Panc1 (cell line): Measurements from ENCODE around the gene ISM1. TPM values are rescaled to one million over a fixed set of nuclear protein-coding genes. Genes with fewer than 3 reads are reported as not detected.

ENCODE experiments used
- ATAC-seq: fragments of 200-7000 bp; cut with Tn5 transposase; 2 replicates; pipeline ENCODE4 v1.9.1; 2020; ENCODE audit warnings: mild to moderate bottlenecking, moderate library complexity
- BruUV-seq: library from RNA; stranded (reverse); fragments of 400-500 nt; replicated peaks from 2 replicates; lab custom pipeline; 2021; lab: Mats Ljungman, UMichigan
- CTCF ChIA-PET: fragments of 300-600 bp; sonication (Branson Sonifier 250); formaldehyde crosslinking; loops from one replicate; lab custom pipeline; 2022; ENCODE audit warnings: antibody characterized with exemption; lab: Charles Lee
- POLR2A ChIA-PET: fragments of 300-600 bp; sonication (Branson Sonifier 250); formaldehyde crosslinking; loops from one replicate; lab custom pipeline; 2022; ENCODE audit warnings: antibody characterized with exemption; lab: Charles Lee
- DNase-seq: peaks from one replicate; pipeline ENCODE4 v3.0.0-alpha.2; 2010; ENCODE audit warnings: low read depth, low spot score
- H3K27ac ChIP-seq: 2 replicates; pipeline ENCODE4 v1.5.1; 2011; ENCODE audit warnings: mild to moderate bottlenecking, low read length, inconsistent platforms
- H3K27me3 ChIP-seq: fragments of 200-500 bp; sonication (Bioruptor generic); 2 replicates; pipeline ENCODE4 v1.6.0; 2014; ENCODE audit warnings: low read length, inconsistent platforms; ENCODE audit not compliant: control insufficient read depth, insufficient read depth
- H3K36me3 ChIP-seq: fragments of 200-500 bp; sonication (Bioruptor generic); 2 replicates; pipeline ENCODE4 v1.5.1; 2014; ENCODE audit warnings: inconsistent platforms, mild to moderate bottlenecking, low read length, moderate library complexity; ENCODE audit not compliant: control insufficient read depth, insufficient read depth
- H3K4me1 ChIP-seq: 2 replicates; pipeline ENCODE4 v1.5.1; 2011; ENCODE audit warnings: inconsistent platforms, mild to moderate bottlenecking, low read length, moderate library complexity; ENCODE audit not compliant: control insufficient read depth, insufficient read depth
- H3K4me3 ChIP-seq, 2 experiments: 2 replicates each; pipeline ENCODE4 v1.5.1; 2011 to 2012; ENCODE audit warnings: low read depth in 2 of 2, low read length in 2 of 2, mild to moderate bottlenecking in 2 of 2, inconsistent platforms in 1 of 2, moderate library complexity in 1 of 2
- H3K9me3 ChIP-seq: fragments of 200-500 bp; sonication (Bioruptor generic); 2 replicates; pipeline ENCODE4 v1.5.1; 2014; ENCODE audit warnings: low read depth, mild to moderate bottlenecking, inconsistent platforms, low read length, moderate library complexity; ENCODE audit not compliant: control insufficient read depth, insufficient read depth
- POLR2AphosphoS5 ChIP-seq: IDR thresholded peaks from 2 replicates; pipeline ENCODE4 v1.6.1; 2012; ENCODE audit warnings: mild to moderate bottlenecking, low read depth, low read length, moderate library complexity
- SIN3A ChIP-seq: IDR thresholded peaks from 2 replicates; pipeline ENCODE4 v1.6.1; 2012; ENCODE audit warnings: low read depth, mild to moderate bottlenecking, low read length, moderate library complexity, borderline replicate concordance; ENCODE audit not compliant: insufficient read depth
- TCF7L2 ChIP-seq: IDR thresholded peaks from 2 replicates; pipeline ENCODE4 v1.6.1; 2011; ENCODE audit warnings: mild to moderate bottlenecking, low read depth, low read length, inconsistent platforms
- in situ Hi-C: cut with HindIII; loops from 2 replicates; pipeline ENCODE4 v1.10.0; 2016; ENCODE audit warnings: low sequenced_read_pairs, low pct_unique_long_range_greater_than_20kb
- intact Hi-C: fragments of 100-400 bp; cut with micrococcal nuclease; formaldehyde crosslinking; loops from one replicate; pipeline ENCODE4 v1.10.0; 2022; ENCODE audit not compliant: unreplicated experiment
- total RNA-seq: library from RNA; stranded (reverse); gene quantifications from one replicate; pipeline ENCODE4 v1.2.1, GENCODE V29; 2021; ENCODE audit not compliant: unreplicated experiment
- TF ChIP-seq, protein P1 (sequence below), 2 experiments: IDR thresholded peaks; 2 replicates each; pipeline ENCODE4 v1.6.1; 2011 to 2012; ENCODE audit warnings: low read depth in 2 of 2, control low read depth in 1 of 2, low read length in 1 of 2, mild to moderate bottlenecking in 1 of 2, moderate library complexity in 1 of 2; ENCODE audit not compliant: insufficient read depth in 1 of 2
- TF ChIP-seq, protein P2 (sequence below): fragments of 450-650 bp; IDR thresholded peaks from 2 replicates; pipeline ENCODE4 v1.5.1; 2017; ENCODE audit warnings: mild to moderate bottlenecking

Gene ISM1
- total RNA-seq, 1 experiment from 2014 or later: not detected

DNA sequence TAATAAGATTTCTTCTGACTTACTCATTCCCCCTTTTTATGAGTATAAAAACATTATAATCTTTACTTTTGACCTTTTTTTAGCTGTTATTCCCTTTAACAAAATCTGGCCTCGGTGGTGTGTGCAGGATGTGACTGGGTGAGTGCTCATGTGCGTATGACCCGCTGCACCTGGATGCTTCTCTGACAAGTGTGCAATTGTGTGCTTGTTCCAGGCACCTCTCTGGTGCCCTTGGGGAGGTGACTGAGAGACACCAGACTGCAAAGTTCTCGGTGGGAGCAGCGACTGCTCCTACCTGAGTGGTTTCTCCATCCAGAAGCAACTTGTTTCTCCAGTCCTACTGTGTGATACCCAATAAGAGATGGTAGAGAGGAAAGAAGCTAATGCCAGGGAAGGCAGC lies 65.0 kb downstream of the ISM1 start:
- BruUV-seq: no TSS peak
- POLR2A ChIA-PET: no interaction called here
- ATAC-seq: no peak

DNA sequence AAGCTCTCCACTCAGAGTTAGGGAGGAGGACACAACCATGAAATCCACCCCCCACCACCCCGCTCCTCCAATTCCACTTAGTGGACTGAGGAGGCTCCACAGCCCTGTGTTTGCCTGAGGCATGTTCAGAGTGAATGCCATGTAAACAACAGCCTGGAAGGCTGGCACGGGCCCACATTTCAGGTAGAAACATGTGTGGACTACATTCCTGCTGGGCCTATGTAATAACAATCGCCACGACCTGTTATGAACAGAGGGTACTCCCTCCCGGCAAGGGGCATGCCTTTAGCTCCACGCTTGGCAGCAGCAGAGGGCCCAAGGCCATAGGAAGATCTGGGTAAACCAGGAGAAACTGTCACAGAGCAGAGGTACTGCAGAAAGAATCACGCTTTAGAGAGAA lies 65.5 kb downstream of the ISM1 start:
- intact Hi-C loops: no loop called here
- ChIA-PET POLR2A (no interaction called here), CTCF (no interaction called here)
- ATAC-seq: no peak
- Histone ChIP-seq H3K9me3 (no peaks in the 10 kb centered on the region), H3K27me3 (no peaks in the 10 kb centered on the region; the same call in 1 of the 2 replicates), H3K27ac (no peak overlapping the region), H3K36me3 (no peaks in the 10 kb centered on the region), H3K4me1 (no peaks in the 10 kb centered on the region), H3K4me3 (no peak overlapping the region)
- in situ Hi-C loops: no loop called here
- BruUV-seq: no TSS peak
- TF ChIP-seq, protein P1, sequence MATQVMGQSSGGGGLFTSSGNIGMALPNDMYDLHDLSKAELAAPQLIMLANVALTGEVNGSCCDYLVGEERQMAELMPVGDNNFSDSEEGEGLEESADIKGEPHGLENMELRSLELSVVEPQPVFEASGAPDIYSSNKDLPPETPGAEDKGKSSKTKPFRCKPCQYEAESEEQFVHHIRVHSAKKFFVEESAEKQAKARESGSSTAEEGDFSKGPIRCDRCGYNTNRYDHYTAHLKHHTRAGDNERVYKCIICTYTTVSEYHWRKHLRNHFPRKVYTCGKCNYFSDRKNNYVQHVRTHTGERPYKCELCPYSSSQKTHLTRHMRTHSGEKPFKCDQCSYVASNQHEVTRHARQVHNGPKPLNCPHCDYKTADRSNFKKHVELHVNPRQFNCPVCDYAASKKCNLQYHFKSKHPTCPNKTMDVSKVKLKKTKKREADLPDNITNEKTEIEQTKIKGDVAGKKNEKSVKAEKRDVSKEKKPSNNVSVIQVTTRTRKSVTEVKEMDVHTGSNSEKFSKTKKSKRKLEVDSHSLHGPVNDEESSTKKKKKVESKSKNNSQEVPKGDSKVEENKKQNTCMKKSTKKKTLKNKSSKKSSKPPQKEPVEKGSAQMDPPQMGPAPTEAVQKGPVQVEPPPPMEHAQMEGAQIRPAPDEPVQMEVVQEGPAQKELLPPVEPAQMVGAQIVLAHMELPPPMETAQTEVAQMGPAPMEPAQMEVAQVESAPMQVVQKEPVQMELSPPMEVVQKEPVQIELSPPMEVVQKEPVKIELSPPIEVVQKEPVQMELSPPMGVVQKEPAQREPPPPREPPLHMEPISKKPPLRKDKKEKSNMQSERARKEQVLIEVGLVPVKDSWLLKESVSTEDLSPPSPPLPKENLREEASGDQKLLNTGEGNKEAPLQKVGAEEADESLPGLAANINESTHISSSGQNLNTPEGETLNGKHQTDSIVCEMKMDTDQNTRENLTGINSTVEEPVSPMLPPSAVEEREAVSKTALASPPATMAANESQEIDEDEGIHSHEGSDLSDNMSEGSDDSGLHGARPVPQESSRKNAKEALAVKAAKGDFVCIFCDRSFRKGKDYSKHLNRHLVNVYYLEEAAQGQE (IDR thresholded peaks at IDR 0.05; ENCODE audit: insufficient read depth in 1 of 2, low read depth in 2 of 2, low read length in 1 of 2): no peak
- TF ChIP-seq, protein P2, sequence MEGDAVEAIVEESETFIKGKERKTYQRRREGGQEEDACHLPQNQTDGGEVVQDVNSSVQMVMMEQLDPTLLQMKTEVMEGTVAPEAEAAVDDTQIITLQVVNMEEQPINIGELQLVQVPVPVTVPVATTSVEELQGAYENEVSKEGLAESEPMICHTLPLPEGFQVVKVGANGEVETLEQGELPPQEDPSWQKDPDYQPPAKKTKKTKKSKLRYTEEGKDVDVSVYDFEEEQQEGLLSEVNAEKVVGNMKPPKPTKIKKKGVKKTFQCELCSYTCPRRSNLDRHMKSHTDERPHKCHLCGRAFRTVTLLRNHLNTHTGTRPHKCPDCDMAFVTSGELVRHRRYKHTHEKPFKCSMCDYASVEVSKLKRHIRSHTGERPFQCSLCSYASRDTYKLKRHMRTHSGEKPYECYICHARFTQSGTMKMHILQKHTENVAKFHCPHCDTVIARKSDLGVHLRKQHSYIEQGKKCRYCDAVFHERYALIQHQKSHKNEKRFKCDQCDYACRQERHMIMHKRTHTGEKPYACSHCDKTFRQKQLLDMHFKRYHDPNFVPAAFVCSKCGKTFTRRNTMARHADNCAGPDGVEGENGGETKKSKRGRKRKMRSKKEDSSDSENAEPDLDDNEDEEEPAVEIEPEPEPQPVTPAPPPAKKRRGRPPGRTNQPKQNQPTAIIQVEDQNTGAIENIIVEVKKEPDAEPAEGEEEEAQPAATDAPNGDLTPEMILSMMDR: no peak
- no peak for DNase-seq

More for the DNA sequence above, 65.0 kb downstream of the ISM1 start:
- DNase-seq: no peak
- H3K27me3 ChIP-seq: no peaks in the 10 kb centered on the region; the same call in 1 of the 2 replicates
- H3K4me3 ChIP-seq: no peak overlapping the region
- H3K4me1 ChIP-seq: no peaks in the 10 kb centered on the region
- H3K36me3 ChIP-seq: no peaks in the 10 kb centered on the region
- no peaks in the 10 kb centered on the region for H3K9me3 ChIP-seq
- TF ChIP-seq, protein P1 (IDR thresholded peaks at IDR 0.05; ENCODE audit: insufficient read depth in 1 of 2, low read depth in 2 of 2, low read length in 1 of 2): no peak
- TF ChIP-seq SIN3A (no peak), POLR2AphosphoS5 (no peak), TCF7L2 (no peak)
- TF ChIP-seq, protein P2: no peak
- in situ Hi-C loops: no loop called here
- CTCF ChIA-PET: no interaction called here
- intact Hi-C loops: no loop called here
- no peak overlapping the region for H3K27ac ChIP-seq
